HFF-Myc (cell line): ENCODE results near the gene TEFM.
A peak's percentile ranks its signal among the peaks of the same experiment; 100 is the strongest.
"Not testable (repeated sequence)": the region's sequence is repeated elsewhere in the genome, so short reads cannot be mapped to it uniquely, and the experiment has no call there.

Experiments used
- DNase-seq: peaks from one replicate; pipeline ENCODE4 v3.0.0-alpha.2; 2011; ENCODE audit warnings: low read depth; ENCODE audit errors: extremely low read depth
- H3K4me3 ChIP-seq: replicated peaks from 2 replicates; pipeline ENCODE4 v1.5.1; 2011; ENCODE audit warnings: low read depth, mild to moderate bottlenecking, control low read depth, low read length
- TF ChIP-seq, protein P1 (sequence below): IDR thresholded peaks from 2 replicates; pipeline ENCODE4 v1.5.1; 2012; ENCODE audit warnings: mild to moderate bottlenecking, low read depth, low read length, control low read depth; ENCODE audit errors: missing control alignments

TEFM gene

DNA sequence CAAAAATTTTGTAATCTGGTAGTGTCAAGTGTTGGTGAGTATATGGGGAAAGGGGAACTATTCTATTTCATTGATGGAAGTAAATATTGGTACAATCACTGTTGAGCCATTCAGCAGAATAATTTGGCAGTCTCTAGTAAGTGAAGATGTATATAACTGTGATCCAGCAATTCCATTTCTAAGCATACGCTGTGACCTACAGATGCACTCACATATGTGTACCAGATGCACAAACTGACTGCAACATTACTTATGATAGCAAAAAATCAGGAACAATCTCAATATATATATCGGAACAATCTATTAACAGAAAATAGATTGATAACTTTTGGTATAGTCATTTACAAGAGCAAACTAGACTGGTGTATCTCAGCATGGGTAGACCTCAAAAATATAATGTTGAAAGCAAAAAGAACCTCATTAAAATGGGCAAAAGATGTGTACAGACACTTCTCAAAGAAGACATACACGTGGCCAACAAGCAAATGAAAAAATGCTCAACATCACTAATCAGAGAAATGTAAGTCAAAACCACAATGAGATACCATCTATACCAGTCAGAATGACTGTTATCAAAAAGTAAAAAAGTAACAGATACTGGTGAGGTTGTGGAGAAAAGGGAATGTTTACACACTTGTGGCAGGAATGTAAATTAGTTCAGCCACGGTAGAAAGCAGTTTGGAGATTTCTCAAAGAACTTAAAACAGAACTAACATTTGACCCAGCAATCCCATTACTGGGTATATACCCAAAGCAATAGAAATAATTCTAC, 36.5 kb upstream of the TEFM start:
- no peak overlapping the region for H3K4me3 ChIP-seq
- peak; percentile 56 for DNase-seq
- TF ChIP-seq, protein P1, sequence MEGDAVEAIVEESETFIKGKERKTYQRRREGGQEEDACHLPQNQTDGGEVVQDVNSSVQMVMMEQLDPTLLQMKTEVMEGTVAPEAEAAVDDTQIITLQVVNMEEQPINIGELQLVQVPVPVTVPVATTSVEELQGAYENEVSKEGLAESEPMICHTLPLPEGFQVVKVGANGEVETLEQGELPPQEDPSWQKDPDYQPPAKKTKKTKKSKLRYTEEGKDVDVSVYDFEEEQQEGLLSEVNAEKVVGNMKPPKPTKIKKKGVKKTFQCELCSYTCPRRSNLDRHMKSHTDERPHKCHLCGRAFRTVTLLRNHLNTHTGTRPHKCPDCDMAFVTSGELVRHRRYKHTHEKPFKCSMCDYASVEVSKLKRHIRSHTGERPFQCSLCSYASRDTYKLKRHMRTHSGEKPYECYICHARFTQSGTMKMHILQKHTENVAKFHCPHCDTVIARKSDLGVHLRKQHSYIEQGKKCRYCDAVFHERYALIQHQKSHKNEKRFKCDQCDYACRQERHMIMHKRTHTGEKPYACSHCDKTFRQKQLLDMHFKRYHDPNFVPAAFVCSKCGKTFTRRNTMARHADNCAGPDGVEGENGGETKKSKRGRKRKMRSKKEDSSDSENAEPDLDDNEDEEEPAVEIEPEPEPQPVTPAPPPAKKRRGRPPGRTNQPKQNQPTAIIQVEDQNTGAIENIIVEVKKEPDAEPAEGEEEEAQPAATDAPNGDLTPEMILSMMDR = no peak

DNA sequence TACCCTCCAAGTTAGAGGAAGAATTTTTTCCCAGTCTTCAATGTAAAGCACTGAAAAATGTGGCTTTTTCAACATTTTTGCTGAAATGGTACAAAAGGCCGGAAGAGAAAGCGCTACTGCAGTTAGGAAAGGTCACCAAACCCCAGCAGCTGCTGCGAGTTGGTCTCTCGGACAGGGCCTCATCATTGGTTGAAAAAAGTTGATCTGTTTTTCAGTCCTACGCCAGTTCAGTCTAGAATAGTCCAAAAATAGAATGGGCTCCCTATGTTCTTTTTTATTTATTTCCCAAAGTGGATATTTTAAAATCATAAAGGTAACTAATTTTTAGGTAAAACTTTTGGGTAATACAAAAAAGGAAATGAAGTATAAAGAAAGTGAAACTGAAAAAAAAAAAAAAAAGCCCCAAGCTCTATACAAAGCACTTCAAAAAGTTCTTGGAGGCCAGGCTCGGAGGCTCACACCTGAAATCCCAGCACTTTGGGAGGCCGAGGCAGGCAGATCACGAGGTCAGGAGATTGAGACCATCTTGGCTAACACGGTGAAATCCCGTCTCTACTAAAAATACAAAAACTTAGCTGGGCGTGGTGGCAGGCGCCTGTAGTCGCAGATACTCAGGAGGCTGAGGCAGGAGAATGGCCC, 33.1 kb upstream of the TEFM start:
- no peak overlapping the region for H3K4me3 ChIP-seq
- TF ChIP-seq, protein P1 = no peak
- DNase-seq = no peak

DNA sequence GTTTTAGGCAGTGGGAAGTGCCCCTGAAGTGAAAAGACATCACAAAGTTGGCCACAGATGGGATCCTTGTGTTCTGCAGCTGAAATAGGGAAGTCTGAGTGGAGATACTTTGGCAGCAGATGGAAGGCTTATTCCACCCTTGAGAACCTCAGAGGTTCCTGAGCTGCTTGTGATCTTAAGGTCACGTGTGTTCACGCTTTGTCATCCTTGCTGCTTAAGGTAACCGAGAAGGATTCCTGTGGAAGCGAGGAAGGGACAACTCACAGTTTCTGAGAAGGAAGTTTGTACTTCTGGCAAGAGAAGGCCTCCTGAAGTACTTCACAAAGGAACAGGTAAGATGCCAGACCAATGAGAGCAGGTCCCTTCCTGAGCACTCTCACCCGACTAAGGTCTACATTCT, 27.9 kb upstream of the TEFM start:
- TF ChIP-seq, protein P1 = no peak

DNA sequence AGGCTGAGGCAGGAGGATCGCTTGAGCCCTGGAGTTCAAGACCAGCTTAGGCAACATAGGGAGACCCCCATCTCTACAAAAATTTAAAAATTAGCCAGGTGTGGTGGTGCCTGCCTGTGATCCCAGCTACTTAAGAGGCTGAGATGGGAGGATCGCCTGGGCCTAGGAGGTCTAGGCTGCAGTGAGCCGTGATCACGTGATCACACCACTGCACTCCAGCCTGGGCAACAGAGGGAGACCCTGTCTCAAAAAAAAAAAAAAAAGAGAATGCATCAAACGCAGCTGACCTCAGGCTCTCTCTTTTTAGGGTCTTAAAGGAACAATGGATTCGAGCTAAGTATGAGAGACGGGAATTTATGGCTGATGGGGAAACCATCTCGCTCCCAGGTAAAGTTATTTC, 25.5 kb upstream of the TEFM start:
- not testable (repeated sequence) for H3K4me3 ChIP-seq

More for the DNA sequence above, 27.9 kb upstream of the TEFM start:
- no peak for DNase-seq
- no peak overlapping the region for H3K4me3 ChIP-seq

DNA sequence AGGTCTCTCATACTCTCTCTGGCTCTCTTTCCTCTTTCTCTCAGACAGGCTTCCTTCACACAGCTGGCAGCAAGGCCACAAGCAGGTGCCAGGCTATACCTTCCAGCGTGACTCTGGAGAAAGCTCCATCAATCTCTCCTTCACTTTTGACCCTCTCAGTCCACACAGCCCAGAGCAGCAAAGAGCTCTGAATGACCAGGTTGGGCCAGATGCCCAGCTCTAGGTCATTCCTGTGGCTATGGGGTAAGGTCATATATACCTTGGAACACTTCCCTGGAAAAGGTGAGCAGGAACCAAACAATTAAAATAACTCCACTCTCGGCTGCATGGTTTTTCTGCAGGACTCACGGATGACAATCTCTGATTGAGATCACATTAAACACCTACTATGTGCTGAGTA, 24.5 kb upstream of the TEFM start:
- TF ChIP-seq, protein P1 = no peak
- no peak for DNase-seq
- no peak overlapping the region for H3K4me3 ChIP-seq

More for the DNA sequence above, 25.5 kb upstream of the TEFM start:
- DNase-seq = not testable (repeated sequence)

DNA sequence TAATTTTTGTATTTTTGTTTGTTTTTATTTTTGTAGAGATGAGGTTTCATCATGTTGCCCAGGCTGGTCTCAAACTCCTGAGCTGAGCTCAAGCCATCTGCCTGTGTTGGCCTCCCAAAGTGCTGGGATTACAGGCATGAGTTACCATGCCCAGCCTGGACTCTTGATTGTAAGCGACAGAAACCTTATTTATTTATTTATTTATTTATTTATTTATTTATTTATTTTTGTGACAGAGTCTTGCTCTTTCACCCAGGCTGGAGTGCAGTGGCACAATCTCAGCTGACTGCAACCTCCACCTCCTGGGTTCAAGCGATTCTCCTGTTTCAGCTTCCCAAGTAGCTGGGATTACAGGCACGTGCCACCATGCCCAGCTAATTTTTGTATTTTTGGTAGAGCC, 23.8 kb upstream of the TEFM start:
- H3K4me3 ChIP-seq, DNase-seq: not testable (repeated sequence)

DNA sequence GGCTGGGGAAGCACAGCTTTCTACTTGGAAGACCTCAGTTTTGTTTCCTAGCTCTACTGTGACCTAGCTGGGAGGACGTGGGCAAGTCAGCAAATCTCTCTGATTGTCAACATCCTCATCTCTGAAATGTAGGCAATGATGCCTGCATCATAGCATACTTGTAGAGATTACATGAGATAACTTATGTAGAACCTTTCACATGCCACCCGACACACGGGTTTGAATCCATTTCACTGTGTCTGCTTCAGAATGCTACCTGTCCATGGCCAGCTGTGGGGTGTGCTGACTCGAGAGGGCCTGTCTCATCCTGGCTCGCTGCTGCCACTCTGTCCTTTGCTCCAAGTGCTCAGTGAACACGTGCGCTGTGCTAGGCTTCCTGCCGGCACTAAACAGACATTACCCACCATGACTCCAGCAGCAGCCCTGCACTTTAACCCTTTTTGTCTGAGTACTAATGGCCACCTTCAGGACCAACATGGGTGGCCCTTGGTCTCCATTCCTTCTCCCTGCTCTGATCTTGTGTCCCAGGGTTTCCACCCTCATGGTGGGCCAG, 23.1 kb upstream of the TEFM start:
- no peak for DNase-seq
- TF ChIP-seq, protein P1 = no peak
- H3K4me3 ChIP-seq = no peak overlapping the region
